Measurements from ENCODE around the gene UMOD. TPM values are rescaled to one million over a fixed set of nuclear protein-coding genes. Genes with fewer than 3 reads are reported as not detected.

The UMOD gene
- total RNA-seq, 1 experiment from 2014 or later, result not detected

DNA sequence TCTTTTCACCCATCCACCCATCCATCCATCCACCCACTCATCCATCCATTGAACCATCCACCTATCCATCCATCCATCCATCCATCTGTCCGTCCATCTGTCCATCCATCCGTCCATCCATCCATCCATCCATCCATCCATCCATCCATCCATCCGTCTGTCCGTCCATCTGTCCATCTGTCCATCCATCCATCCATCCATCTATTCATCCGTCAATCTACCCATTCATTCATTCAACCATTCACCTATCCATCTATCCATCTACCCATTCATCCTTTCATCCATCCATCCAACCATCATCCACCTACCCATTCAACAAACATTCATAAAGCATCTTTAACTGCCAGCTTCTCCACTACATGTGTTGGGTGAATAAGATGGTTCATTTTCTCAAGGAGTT lies 54.1 kb downstream of the UMOD start:
- Histone ChIP-seq H3K4me2 (no peak overlapping the region), H4K20me1 (ENCODE audit: insufficient read depth) (no peaks in the 10 kb centered on the region), H3F3A (ENCODE audit: insufficient read depth, low read depth) (no peaks in the 10 kb centered on the region), H3K27me3 (ENCODE audit: insufficient read depth, low read depth) (peaks cover 18% of the 10 kb centered on the region; the same call in 1 of the 2 replicates), H3K36me3 (ENCODE audit: low read depth) (no peaks in the 10 kb centered on the region), H2AFZ (no peak overlapping the region), H3K4me3 (no peak overlapping the region), H3K79me2 (ENCODE audit: low read depth) (no peaks in the 10 kb centered on the region), H3K27ac (no peak overlapping the region), H3K9me2 (ENCODE audit: insufficient read depth) (no peaks in the 10 kb centered on the region), H3K4me1 (replicated peaks; ENCODE audit: insufficient read depth) (no peaks in the 10 kb centered on the region), H3K9me3 (ENCODE audit: insufficient read depth, low read depth) (no peaks in the 10 kb centered on the region)
- intact Hi-C loops (cut with micrococcal nuclease; ENCODE audit: unreplicated experiment), result no loop called here
- ChIA-PET POLR2A (ENCODE audit: unreplicated experiment) (no interaction called here), CTCF (no interaction called here)
- BruUV-seq (replicated peaks), result no TSS peak
- TF ChIP-seq EZH2 (IDR thresholded peaks at IDR 0.05; ENCODE audit: low read depth), result no peak
- TF ChIP-seq, protein P1, sequence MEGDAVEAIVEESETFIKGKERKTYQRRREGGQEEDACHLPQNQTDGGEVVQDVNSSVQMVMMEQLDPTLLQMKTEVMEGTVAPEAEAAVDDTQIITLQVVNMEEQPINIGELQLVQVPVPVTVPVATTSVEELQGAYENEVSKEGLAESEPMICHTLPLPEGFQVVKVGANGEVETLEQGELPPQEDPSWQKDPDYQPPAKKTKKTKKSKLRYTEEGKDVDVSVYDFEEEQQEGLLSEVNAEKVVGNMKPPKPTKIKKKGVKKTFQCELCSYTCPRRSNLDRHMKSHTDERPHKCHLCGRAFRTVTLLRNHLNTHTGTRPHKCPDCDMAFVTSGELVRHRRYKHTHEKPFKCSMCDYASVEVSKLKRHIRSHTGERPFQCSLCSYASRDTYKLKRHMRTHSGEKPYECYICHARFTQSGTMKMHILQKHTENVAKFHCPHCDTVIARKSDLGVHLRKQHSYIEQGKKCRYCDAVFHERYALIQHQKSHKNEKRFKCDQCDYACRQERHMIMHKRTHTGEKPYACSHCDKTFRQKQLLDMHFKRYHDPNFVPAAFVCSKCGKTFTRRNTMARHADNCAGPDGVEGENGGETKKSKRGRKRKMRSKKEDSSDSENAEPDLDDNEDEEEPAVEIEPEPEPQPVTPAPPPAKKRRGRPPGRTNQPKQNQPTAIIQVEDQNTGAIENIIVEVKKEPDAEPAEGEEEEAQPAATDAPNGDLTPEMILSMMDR (conservative IDR thresholded peaks at IDR 0.05), result no peak
- DNase-seq, result no peak

DNA sequence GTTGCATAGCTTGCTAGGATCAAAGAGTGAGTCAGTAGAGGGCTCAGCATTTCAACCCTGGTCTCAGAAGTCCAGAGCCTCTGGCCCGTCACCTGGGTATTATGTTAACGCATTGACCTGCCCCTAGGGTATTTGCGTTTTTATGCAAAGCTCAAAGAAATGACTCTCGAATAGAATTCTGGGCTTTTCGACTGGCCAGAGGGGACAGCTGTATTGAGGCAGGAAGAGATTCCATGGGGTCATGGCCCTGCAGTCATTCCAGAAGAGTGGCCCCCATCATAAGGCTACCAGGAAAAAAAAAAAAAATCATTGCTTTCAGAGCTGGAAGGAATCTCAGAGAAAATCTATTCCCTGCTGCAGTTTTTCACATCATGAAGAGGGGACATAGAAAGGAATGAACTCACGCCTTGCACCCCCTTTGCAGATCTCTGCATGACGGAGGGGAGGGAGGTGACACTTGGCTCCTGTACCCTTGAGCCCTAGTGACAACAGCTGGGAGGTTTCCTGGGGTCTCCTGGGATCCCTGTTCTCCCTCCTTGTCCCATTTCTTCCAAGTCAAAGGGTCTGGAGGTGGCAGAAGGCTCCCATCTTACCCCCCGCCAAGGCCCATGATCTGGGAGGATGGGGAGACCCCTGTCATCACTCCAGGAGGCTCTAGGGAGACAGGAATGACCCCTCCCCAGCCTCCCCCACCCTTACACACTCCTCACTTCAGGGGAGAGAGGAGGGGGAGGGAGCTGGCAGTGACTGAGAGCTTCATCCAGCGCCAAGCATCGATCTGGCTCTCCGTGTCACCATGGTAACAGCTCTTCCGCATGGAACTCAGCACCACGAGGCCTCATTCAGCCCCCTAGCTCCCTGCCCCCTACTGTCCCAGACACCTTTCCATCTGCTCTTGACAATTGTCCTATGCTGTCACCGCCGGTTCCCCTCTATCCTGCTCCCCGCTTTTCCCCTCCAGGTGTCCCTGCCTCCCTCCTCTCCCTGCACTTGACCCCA lies 61.0 kb downstream of the UMOD start:
- no peak overlapping the region for H3K4me2 ChIP-seq
- H4K20me1 ChIP-seq (ENCODE audit: insufficient read depth), result no peaks in the 10 kb centered on the region
- no peak overlapping the region for H2AFZ ChIP-seq
- intact Hi-C loops (cut with micrococcal nuclease; ENCODE audit: unreplicated experiment), result no loop called here
- no TSS peak for BruUV-seq (replicated peaks)
- no peaks in the 10 kb centered on the region for H3F3A ChIP-seq (ENCODE audit: insufficient read depth, low read depth)
- TF ChIP-seq EZH2 (IDR thresholded peaks at IDR 0.05; ENCODE audit: low read depth), result no peak
- TF ChIP-seq, protein P1 (conservative IDR thresholded peaks at IDR 0.05), result no peak
- no peaks in the 10 kb centered on the region for H3K9me3 ChIP-seq (ENCODE audit: insufficient read depth, low read depth)
- no peaks in the 10 kb centered on the region for H3K4me1 ChIP-seq (replicated peaks; ENCODE audit: insufficient read depth)
- H3K36me3 ChIP-seq (ENCODE audit: low read depth), result no peaks in the 10 kb centered on the region
- ChIA-PET CTCF (no interaction called here), POLR2A (ENCODE audit: unreplicated experiment) (no interaction called here)
- peaks cover 72% of the 10 kb centered on the region for H3K27me3 ChIP-seq (ENCODE audit: insufficient read depth, low read depth)
- no peaks in the 10 kb centered on the region for H3K79me2 ChIP-seq (ENCODE audit: low read depth)
- no peak overlapping the region for H3K4me3 ChIP-seq
- no peak for DNase-seq
- H3K27ac ChIP-seq, result no peak overlapping the region
- no peaks in the 10 kb centered on the region for H3K9me2 ChIP-seq (ENCODE audit: insufficient read depth)

DNA sequence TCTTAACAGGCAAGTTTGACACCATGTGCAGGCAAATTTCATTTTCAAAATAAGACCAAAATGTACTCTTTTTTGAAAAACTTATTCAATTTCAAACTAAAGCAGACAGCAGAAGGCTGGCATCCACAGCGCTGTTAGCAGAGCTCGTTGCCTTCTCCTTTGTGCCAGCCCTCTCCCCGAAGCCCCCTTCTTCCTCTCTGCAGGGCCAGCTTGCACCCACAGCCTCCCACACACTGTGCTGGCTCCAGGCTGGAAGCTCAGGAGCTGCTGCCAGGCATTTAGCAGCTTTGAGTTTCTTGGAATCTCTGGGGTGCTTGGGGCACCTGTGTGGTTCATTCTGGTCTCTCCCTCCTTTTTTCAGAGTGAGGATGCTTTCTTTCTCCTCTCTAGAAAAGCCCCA lies 62.9 kb downstream of the UMOD start:
- POLR2A ChIA-PET (ENCODE audit: unreplicated experiment), result no interaction called here
- Histone ChIP-seq H3K9me3 (ENCODE audit: insufficient read depth, low read depth) (no peaks in the 10 kb centered on the region), H3F3A (ENCODE audit: insufficient read depth, low read depth) (no peaks in the 10 kb centered on the region), H2AFZ (no peak overlapping the region), H3K4me2 (no peak overlapping the region), H3K9me2 (ENCODE audit: insufficient read depth) (no peaks in the 10 kb centered on the region), H3K27me3 (ENCODE audit: insufficient read depth, low read depth) (peaks cover 74% of the 10 kb centered on the region), H3K4me1 (replicated peaks; ENCODE audit: insufficient read depth) (no peaks in the 10 kb centered on the region), H3K79me2 (ENCODE audit: low read depth) (no peaks in the 10 kb centered on the region), H3K27ac (no peak overlapping the region), H3K36me3 (ENCODE audit: low read depth) (no peaks in the 10 kb centered on the region), H4K20me1 (ENCODE audit: insufficient read depth) (no peaks in the 10 kb centered on the region), H3K4me3 (no peak overlapping the region)
- CTCF ChIA-PET, result no interaction called here
- intact Hi-C loops (cut with micrococcal nuclease; ENCODE audit: unreplicated experiment), result no loop called here
- no TSS peak for BruUV-seq (replicated peaks)
- DNase-seq, result no peak
- TF ChIP-seq EZH2 (IDR thresholded peaks at IDR 0.05; ENCODE audit: low read depth), result no peak
- TF ChIP-seq, protein P1 (conservative IDR thresholded peaks at IDR 0.05), result no peak
